NCI-H82 treated with DMSO at 0.1 percent for 48 hours (cell line): Measurements from ENCODE around the gene ZNF426.

Experiments used
- DNase-seq: peaks from one replicate; lab custom pipeline; 2025; ENCODE audit not compliant: unreplicated experiment; lab: John Stamatoyannopoulos, UW

Gene ZNF426

DNA sequence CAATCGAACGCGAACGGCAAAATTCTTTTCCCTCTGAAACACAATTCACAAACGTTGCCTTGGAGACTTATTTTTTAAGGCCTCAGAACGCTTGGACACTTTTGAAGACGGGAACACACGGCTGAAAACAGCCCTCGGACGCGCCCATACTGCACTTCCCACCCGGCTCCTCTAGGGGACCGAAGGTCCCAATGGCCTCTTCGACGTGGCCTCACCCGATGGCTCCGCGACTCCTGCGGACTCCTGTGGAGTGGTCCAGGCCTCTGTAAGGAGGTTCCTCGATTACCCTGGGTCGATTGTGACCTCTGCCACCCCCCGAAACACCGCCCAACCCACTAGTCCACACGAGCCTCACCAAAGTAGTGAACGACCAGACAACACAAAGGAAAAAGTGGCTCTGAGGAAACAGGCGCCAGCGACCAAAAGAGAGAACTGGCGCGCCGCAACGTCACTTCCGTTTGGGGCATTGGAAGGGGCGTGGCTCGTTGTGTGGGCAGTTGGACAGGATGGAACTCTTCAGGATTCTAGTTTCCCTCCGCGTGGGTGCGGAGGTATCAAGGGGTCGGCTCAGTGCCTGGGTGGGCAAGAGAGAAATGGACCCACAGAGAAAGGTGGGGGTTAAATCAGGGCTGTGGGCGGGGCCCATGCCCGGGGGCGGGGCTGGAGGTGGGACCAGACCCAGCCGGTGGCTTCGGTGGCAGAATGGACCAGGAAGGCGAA lies 40.1 kb downstream of the ZNF426 start, which contains the start of gene ZNF560:
Gene ZNF560, minus strand, starts transcription at position 434 of the 720 bp plus-strand sequence. CDS start 23,303 bp downstream, outside the sequence.
- DNase-seq, result peak; percentile 10

DNA sequence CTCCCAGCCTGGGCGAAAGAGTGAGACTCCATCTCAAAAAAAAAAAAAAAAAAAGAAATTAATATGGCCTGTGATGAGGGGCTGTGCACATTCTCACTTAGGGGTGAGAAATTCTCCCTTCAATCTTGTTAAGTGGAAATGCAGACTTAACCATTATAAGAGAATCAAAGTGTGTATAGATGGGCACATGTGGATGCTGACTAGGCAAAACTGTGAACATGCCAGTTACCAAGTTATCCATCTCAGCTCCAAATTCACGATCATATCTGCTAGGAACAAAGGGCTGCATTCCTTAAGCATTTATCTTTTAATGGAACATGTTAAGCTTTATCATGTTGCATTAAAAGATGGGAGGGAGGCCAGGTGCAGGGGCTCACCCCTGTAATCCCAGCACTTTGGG lies 44.3 kb downstream of the ZNF426 start:
- DNase-seq, result no peak

DNA sequence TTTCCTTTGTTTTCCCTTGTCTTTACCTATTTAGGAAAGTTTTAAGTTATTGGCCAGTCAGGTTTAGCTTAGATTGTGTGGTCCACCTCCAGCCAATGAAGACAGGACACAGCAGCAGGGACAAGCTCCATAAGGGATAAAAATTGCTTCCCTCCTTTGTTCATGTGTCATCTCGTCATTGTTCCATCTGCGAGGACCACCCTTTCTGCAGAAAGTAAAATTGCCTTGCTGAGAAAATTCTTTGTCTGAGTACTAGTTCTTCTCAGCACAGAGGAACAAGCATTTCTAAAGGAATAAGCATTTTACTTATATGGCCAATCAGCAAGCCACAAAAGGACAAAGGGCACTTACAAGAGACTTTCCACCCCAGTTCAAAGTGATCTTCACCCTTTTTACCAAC lies 51.4 kb downstream of the ZNF426 start:
- DNase-seq, result no peak

DNA sequence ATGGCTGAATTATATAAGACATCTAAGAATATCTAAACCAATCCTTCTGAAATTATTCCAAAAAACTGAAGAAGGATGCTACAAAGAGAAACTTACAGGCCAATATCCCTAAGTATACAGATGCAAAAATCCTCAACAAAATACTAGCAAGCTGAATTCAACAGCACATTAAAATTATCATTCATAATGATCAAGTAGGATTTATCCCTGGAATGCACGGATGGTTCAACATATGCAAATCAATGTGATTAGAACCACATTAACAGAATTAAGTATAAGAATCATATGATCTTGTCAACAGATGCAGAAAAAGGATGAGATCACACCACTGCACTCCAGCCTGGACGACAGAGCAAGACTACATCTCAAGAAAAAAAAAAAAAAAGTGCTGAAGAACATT lies 53.3 kb downstream of the ZNF426 start:
- no peak for DNase-seq

DNA sequence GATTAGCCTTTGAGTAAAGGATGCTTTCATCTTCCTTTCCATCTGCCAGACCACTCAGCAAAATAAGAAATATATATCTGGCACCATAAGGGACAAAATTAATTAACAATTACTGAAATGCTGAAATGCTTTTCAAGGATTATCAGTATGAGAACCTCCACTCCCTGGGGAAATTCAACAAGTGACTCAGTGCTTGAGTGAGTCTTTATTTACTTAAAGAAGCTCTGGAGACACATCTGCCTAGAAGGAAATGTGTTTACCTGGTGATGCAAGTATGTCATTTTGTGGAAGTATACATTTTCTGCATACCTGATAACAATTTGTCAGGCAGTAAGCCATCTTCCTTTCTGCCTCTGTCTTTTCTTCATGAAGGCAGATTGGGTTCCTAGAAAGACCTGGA lies 63.5 kb downstream of the ZNF426 start:
- no peak for DNase-seq
